ENCODE results near the gene ASTN2.

DNA sequence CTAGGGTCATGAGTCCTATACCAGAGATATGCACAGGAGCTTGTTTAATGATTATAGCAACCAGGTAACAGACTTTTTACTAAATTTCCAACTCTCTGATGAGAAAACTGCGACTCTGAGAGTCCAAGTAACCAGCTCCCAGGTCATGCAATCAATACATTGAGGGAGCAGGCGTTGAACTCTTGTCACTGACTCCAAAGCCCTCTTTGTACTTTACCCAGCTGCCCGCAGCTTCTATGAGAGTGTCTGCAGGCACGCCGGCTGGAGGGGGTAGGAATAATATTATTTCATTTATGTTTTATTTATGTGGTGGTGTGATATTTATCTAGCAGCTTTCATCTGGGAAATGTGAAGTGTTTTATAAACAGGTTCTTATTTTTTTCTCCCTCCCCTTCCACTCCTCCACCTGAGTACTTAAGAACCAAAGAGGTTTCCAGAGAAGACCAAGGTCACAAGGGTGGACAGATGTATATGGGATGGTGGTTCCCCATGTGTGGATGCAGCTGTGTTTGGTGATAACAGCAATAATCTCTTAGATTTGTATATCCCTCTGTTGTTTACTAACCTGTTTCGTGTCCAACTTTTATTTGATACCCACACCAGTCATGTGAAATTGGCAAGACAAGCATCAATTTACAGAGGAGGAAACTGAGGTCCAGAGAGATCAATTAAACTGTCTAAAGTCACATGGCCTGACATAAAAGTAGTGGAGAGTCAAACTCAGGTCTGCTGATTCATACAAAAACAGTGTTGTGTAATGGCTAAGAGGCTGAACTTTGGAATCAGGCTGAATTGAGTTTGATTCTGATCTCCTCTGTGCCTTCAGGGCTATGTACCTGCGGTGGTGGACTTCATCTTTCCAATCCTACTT lies 867.9 kb downstream of the ASTN2 start:
- TF ChIP-seq, protein P1, sequence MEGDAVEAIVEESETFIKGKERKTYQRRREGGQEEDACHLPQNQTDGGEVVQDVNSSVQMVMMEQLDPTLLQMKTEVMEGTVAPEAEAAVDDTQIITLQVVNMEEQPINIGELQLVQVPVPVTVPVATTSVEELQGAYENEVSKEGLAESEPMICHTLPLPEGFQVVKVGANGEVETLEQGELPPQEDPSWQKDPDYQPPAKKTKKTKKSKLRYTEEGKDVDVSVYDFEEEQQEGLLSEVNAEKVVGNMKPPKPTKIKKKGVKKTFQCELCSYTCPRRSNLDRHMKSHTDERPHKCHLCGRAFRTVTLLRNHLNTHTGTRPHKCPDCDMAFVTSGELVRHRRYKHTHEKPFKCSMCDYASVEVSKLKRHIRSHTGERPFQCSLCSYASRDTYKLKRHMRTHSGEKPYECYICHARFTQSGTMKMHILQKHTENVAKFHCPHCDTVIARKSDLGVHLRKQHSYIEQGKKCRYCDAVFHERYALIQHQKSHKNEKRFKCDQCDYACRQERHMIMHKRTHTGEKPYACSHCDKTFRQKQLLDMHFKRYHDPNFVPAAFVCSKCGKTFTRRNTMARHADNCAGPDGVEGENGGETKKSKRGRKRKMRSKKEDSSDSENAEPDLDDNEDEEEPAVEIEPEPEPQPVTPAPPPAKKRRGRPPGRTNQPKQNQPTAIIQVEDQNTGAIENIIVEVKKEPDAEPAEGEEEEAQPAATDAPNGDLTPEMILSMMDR (IDR thresholded peaks at IDR 0.05), result no peak
- TF ChIP-seq POLR2AphosphoS5 (IDR thresholded peaks at IDR 0.05), result peak in 1 of 3 donors; percentile 16
- TF ChIP-seq EP300 (IDR thresholded peaks at IDR 0.05; ENCODE audit: low read depth), result no peak
- no peak for TF ChIP-seq POLR2A (IDR thresholded peaks at IDR 0.05)

Measured in transverse colon (tissue), 4 donors.